ENCODE results near the gene KRTAP5-8.

Gene KRTAP5-8

GRCh38 chr11:71542382-71542781 lies 4.6 kb downstream of the KRTAP5-8 start:
- TF ChIP-seq CTCF (conservative IDR thresholded peaks at IDR 0.05; ENCODE audit: low read length) = no peak
- H3K4me3 ChIP-seq (ENCODE audit: low read length) = no peak overlapping the region
- DNase-seq (ENCODE audit: low read depth) = no peak

GRCh38 chr11:71542879-71543777 lies 5.3 kb downstream of the KRTAP5-8 start:
- DNase-seq (ENCODE audit: low read depth) = no peak
- no peak overlapping the region for H3K4me3 ChIP-seq (ENCODE audit: low read length)
- no peak for TF ChIP-seq CTCF (conservative IDR thresholded peaks at IDR 0.05; ENCODE audit: low read length)

GRCh38 chr11:71543866-71544265 lies 6.0 kb downstream of the KRTAP5-8 start:
- no peak for TF ChIP-seq CTCF (conservative IDR thresholded peaks at IDR 0.05; ENCODE audit: low read length)
- DNase-seq (ENCODE audit: low read depth) = no peak
- no peak overlapping the region for H3K4me3 ChIP-seq (ENCODE audit: low read length)

- no peak for TF ChIP-seq CTCF (conservative IDR thresholded peaks at IDR 0.05; ENCODE audit: low read length)
- H3K4me3 ChIP-seq (ENCODE audit: low read length) = no peak overlapping the region
- no peak for DNase-seq (ENCODE audit: low read depth)
Measured at GRCh38 chr11:71544525-71545214, 6.8 kb downstream of the KRTAP5-8 start.

GRCh38 chr11:71545405-71545966 lies 7.7 kb downstream of the KRTAP5-8 start:
- TF ChIP-seq CTCF (conservative IDR thresholded peaks at IDR 0.05; ENCODE audit: low read length) = no peak
- H3K4me3 ChIP-seq (ENCODE audit: low read length) = no peak overlapping the region
- no peak for DNase-seq (ENCODE audit: low read depth)

GRCh38 chr11:71548120-71548519 lies 10.3 kb downstream of the KRTAP5-8 start, which contains the start of gene KRTAP5-9:
TSS of gene KRTAP5-9 (plus strand) at chr11:71548420. CDS start at chr11:71548658, 238 bp downstream.
- DNase-seq (ENCODE audit: low read depth) = no peak
- TF ChIP-seq CTCF (conservative IDR thresholded peaks at IDR 0.05; ENCODE audit: low read length) = no peak
- no peak within 1 kb of the TSS for H3K4me3 ChIP-seq (ENCODE audit: low read length)

Data from AG10803 (cell line).